NOMO-1 treated with DMSO at 0.1 percent for 48 hours (cell line): ENCODE results near the gene EXOC4.
"Not testable (repeated sequence)": the region's sequence is repeated elsewhere in the genome, so short reads cannot be mapped to it uniquely, and the experiment has no call there.

ENCODE experiments used
- DNase-seq: peaks from one replicate; lab custom pipeline; 2025; ENCODE audit not compliant: unreplicated experiment; lab: John Stamatoyannopoulos, UW

Gene EXOC4

DNA sequence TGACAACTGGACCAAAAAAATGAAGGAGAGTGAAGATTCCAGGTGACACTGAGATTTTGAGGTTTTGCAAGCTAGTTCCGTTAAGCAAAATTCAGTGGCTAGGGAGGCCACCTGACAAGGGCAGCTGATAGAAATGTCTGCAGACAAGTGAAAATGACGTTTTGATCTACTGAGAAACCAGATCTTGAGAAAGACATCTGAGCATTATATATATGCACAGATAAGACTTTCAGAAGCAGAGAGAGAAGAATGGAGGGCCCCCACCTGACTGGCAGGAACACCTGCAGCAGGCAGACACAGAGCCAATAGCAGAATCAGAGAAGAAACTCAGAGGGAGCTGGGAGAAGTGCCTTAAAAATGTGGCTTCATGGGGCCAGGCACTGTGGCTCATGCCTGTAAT lies 798.1 kb downstream of the EXOC4 start:
- no peak for DNase-seq

DNA sequence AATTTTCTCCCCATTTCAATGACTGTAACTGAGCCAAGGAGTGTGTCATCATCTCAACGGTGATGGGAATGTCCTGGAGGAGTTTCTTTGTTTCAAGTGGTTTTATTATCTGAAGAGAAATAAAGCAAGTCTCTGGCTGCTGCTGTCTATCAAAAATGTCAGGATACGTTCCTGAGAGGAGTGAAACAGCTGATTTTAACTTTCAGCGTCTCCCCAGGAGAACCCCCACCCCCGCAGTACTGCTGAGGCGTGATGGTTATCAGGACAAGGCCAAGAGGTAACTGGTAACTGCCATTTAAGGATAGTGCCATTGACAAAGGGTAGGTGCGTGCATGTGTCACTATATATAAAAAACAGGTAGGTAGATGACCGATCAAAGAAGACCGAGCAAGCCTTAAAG lies 803.9 kb downstream of the EXOC4 start:
- no peak for DNase-seq

DNA sequence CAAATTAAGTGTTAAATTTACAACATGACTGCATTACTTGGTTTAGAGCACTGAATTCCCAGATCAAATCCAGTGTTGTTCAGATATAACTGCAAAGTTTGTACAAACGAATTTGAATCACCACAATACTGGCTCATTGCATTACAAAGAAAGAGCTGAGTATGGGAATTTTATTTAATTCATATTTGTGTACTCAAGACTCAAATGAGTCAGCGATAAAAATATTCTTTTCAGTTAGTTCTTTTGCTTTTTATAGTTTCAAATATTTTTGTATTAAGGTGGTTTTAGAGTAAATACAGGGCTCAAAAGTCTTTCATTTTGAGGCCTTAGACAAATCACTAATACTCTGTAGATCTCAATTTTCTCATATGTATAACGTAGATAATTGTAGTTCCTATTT lies 805.6 kb downstream of the EXOC4 start:
- DNase-seq = no peak

DNA sequence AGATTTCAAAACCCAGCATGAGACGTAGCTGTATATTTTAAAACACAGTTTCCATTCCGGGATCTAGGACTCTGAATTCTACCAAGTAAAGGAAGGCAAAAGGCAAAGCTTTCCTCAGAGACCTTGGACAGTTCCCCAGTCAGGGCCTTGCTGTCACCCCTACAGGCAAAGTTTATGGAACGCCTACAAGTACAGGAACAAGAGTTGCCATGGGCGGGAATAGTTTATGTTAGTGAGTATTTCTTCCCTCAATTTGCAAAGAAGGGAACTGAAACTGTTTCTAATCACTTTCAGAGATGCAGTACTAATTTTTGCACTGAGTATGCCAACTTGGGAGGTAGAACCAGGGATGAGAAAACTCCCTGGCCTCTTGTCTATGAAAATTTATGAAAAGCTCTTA lies 806.1 kb downstream of the EXOC4 start:
- DNase-seq = peak; percentile 48

DNA sequence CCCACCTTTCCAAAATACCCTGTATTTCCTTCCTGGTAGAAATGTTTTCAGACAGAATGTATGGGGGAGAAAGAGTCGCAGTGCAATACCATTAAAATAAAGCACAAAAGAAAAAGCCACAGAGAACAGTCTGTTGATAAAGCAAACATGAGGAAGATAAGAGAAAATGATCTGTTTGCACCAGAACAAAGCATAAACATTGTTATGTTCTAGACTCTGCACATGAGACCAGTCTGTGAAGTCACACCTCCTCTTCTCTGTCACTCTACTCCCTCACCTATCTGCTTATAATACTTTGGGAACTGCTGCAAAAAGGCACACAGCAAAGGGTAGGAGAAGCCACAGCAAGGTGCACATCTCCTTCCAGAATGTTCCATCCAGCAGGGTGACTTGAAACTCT lies 807.0 kb downstream of the EXOC4 start:
- DNase-seq = no peak

DNA sequence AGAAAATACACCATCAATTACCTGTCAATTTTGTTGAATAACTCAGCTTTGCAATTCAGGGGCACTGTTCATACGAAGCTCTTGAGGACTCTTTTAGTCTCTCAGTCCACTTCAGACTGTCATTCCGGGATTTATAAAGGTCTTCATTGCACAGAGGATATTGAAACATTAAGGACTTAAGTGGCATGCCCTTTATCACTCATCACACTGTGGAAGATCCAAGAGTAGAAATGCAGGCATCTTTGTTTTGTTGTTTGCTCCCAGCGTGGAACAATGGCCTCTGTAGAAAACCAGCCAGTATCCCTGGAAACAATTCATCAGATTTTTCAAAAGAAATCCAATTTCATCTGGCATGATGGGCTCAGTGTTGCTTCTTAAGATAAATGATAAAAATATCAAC lies 808.0 kb downstream of the EXOC4 start:
- no peak for DNase-seq

DNA sequence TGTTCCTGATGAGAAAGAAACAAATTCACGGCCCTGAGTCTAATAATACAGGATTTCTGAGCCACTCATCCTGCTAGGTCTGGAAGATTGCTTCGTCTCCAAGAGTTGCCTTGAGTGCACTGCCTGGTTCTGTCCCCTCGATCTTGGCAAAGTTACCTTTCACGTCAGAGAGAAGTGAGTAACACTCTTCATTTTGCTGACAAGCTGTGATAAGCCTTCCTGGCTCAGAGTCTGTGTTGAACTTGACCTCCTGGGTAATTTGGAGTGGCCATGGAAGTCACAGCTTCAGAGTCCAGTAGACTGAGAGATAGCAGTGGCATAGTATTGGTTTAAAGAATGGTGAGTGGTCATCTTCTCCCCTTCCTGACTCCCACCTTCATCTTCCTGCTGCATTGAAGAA lies 809.6 kb downstream of the EXOC4 start:
- DNase-seq = no peak

DNA sequence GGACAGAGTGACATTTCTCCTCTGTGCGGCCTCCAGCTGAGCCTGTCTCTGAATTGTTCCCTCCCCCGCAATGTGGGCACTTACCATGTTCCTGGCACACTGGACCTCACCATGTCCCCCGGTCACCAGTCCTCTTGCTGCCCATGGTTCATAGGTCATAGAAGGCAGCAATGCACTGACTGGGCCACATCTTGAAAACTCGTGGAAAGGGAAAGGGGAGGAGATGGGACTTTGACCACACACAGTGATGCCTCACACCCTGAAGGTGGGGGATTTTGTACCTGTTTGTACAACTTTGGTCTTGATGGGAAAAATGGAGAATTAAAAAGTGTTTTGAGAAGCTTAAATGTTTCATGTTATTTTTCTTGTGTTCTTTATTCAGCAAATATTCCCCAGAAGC lies 812.5 kb downstream of the EXOC4 start:
- no peak for DNase-seq

DNA sequence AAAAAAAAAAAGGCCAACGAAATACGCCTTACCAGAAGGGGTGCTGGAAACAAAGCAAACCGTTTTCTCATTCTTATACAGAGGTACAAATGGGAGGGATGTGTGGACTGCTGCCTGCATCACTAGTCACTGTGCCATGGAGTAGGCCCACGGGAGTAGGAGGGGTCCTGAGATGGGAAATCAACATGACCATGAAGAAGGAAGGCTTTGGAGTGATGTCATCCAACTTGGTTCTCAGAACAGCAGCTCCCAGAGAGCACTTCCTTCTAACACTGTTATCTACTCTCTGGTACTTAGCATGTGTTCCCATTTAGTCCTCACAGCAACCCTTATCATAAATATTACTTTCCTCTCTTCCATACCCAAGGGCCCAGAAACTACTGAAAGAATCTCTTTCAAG lies 814.3 kb downstream of the EXOC4 start:
- no peak for DNase-seq

DNA sequence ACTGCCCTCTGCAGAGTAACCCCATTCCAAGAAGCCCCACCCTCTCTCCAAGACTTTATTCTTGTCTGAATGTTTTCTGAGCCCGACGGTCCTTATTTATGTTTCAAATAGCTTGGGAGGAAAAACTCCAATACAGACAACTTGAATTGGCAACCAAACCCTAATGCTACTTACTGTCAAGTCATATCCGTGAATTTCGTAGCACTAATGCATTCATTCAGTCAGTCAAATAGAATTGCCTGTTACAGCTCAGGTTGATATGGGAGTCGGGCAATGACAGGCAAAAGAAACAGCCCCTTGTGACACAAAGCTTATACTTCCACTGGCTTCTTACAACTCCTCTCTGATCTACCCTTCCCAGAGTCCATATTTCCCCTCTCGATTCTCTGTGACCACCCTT lies 815.8 kb downstream of the EXOC4 start:
- DNase-seq = no peak

DNA sequence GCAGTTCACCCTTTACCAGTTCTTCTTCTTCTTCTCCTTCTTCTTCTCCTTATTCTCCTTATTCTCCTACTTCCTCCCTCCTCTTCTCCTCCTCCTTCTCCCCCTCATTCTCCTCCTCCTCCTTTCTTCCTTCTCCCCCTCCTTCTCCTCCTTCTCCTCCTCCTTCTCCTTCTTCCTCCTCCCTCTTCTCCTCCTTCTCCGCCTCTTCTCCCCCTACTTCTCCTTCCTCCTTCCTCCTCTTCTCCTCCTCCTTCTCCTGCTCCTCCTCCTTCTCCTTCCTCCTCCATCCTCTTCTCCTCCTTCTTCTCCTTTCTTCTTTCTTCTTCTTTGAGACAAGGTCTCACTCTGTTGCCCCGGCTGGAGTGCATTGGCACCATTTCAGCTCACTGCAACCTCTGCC lies 816.3 kb downstream of the EXOC4 start:
- DNase-seq = no peak

DNA sequence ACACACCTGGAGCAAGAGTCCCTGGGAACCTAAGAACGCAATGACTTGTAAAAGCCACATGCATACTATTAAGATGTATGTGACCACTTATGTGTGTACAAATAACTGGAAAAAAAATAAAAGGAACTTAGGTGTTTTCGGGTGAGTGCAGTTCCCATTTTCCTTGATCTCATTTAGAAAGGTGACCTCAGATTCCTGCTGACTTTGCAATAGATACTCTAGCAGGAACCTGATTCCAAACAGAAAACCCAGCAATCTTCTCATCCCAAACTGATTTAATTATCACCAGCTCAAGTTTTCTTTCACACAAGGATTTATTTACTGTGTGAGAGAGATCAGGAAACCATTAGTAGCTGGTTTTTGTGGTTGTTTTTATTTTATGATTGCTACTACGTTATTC lies 817.8 kb downstream of the EXOC4 start:
- no peak for DNase-seq

DNA sequence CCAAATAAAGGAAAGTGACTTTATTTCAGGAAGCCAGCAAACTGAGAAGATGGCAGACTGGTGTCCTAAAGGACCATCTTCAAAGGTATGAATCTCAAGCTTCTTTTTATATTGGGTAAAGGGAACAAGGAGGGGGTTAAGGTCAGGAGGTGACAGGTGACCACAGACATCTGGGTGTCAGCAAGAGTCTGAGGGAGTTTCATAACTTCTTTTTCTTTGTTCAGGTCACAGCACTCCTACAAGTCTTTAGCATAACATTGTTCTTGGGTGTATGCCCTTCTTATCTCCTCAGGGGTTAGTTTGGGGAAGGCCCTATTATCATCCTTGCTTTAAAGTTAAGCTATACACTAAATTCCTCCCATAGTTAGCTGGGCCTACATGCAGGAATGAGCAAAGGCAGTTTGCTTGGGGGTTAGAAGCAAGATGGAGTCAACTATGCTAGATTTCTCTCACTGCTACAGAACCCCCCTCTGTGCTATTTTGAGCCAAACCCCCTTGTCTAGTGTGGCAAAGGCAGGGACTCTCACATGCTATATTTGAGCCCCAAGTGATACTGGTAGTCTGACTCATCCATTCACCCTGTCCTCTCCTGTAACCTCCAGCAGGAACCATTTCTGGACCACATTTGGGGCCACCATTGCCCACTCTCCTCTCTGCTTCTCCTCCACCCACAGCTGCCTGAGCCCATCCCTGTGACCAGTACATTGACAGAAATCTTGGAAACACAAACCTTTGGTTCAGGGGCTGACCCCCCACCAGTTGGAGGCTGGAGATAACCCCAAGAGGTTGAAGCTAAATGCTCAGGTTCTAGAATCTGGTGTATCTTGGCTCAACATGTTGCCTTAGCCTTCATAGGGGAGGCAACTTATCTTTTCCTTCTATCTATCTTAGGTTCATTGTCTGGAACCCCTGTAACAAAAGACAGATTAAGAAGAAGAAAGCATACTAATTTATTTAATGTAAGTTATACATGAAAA lies 818.8 kb downstream of the EXOC4 start:
- DNase-seq = no peak

DNA sequence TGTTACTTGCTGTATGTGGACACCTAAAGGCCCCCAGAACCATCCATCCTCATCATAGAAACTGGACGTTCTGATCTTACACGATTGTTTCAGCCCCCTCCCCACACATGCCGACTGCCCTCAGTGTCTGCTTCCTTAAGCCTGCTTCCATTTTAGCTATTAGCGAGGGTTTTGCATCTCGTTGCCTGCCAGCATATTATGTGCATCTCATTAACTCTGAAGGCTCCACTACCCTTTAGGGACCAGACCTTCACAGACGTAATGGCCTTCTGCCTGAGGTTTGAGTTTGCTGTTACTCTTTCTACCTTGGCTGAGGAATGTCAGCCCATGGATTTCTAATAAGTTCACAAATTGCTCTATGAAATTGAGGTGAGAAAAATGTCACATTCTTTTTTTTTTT lies 820.4 kb downstream of the EXOC4 start:
- DNase-seq = no peak

DNA sequence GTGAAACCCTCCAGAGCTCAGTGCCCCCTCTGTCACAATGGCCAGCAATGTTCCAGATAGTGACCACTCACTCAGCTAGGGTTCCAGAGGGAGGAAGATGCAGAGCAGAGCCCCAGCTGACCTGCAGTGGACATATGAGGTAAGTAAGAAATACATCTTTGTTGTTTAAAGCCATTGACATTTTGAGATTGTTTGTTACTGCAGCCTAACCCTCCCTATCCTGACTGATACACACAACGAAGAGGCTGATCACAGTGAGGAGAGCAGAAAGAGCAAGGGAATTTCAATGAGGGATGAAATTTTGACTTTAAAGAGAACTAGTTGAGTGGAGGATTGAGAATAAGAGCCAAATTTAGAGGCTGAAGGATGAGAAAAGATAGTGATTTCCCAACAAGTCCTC lies 822.9 kb downstream of the EXOC4 start:
- DNase-seq = no peak

DNA sequence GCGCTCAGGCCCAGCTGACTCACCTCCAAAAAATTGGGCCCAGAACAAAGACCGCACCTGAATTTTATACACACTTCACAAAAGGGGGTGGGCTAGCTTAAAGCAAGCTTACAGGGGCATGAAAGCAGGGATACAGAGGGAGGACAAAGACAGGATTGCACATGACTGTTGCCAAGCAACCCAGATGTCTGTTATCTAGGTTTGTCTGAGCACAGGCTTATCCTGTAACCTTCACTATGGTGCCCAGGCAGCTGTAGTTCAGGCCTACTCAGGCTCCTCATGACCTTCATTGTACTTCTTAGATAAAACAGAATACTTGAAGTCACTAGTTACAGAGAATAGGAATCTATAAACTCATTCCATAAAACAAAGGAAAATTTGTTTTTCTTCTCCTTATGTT lies 824.7 kb downstream of the EXOC4 start:
- not testable (repeated sequence) for DNase-seq

DNA sequence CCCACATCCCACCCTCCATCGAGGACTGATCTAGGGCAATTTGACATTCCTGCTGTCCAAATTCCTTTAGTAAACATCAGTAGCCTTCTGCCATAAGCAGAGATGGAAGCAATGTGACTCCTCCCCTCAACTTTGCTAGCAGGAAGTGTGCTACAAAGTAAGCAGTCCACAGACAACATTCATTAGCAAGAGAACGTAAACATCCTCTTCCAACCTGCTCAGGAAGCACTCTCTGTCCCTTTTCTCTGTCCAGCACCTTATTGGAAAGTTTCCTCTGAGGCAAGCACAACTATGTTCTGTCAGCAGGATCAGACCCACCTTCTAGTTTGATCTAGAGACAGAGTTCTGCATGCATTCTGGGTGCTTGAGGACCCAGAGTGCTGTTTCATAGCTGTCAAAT lies 826.1 kb downstream of the EXOC4 start:
- no peak for DNase-seq

DNA sequence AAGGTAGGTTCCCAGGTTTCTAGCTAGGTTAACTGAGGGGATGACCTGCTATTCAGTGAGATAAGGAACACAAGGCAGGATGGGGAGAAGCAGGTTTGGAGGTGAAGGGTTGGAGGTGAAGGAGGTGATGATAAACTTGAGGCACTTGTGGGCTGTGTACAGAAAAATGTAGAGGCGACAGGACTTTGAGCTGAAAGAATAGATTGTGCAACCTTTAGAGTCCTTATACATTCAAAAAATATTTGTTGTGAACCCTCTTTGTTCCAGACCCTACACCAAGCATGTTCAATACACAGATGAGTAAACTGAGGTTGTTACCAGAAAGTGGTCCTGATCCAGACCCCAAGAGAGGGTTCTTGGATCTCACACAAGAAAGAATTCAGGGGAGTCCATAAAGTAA lies 828.8 kb downstream of the EXOC4 start:
- no peak for DNase-seq

DNA sequence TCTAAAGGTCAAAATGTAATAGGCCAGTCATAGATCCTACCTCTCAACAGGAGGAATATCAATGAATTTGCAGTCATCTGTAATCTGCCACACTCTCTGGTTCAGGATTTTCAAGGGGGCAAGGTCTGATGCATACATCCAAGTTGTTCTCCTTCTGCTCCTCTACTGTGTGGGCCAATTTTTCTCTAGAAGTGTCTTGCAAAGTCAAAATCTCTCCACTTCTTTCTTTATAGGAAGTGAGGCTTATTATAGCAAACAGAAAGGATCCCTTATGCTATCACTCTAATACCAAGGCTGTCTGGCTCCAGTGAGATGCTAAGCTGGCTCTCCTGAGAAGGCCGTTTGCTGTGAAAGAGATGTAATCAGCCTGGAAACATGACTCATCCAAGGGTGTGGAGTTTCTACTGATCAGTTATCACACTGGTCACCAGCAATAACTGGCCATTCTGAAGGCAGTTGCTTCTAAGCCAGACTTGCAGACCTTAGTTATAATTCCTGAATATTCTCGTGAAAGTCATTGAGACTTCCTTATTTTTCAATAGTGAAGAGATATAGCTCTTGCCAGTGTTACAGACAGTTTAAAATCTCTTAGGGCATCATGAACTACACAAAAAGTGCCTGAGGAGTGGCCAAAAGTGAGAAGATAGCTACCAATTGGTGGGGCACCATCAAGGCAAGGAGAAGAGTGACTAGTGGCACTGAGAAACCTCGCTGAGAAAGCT lies 831.0 kb downstream of the EXOC4 start:
- no peak for DNase-seq

DNA sequence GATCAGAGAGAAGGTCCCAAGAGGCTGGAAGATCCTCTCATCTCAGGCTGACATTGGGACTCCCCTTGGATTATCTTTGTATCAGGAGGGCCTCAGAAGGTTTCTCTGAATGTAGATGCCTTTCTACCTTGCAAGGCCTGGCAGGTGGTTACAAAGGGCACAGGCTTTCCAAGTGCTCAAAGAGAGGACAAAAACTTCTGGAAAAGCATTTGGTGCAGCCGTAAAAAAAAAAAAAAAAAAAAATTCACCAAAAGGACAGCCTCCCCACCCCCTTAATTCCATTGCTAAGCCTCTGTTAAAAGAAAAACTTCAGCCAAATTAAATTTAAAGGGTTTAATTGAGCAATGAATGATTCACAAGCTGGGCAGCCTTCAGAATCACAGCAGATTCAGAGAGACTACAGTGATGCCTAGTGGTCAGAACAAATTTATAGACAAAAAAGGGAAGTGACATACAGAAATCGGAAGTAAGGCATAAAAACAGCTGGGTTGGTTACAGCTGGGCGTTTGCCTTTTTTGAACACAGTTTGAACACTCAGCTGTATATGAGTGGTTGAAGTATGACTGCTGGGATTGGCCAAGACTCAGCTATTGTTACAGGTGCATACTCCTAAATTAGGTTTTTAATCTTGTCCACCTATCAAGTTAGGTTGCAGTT lies 831.7 kb downstream of the EXOC4 start:
- peak; percentile 80 for DNase-seq

DNA sequence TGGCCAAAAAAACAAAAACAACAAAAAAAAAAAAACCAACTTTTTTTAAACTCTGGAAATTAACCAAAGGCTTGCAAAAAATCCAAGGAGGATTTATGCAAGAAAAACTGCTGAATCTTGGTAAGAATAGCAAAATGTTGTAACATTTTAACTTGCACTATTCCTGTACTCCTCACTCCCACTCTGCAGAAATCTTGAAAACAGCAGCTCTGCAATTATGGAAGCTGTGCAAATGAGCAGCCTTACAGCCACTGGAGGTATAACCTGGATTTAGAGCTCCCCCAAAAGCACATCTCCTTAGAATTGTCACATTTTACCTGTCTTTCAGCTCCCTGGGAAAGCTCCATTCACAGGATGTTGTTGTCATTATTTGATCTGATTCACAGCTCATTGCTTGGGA lies 832.4 kb downstream of the EXOC4 start:
- no peak for DNase-seq
